ENCODE results near the gene CBFB. TPM values are rescaled to one million over a fixed set of nuclear protein-coding genes. Genes with fewer than 3 reads are reported as not detected.

CBFB gene
- total RNA-seq, 1 experiment from 2014 or later: 111 TPM

GRCh38 chr16:67088551-67088950, 59.6 kb downstream of the CBFB start:
- no peak for DNase-seq (ENCODE audit: extremely low read depth, low read depth)

GRCh38 chr16:67089101-67089500, 60.2 kb downstream of the CBFB start:
- DNase-seq (ENCODE audit: extremely low read depth, low read depth): no peak

- no peak for DNase-seq (ENCODE audit: extremely low read depth, low read depth)
These were observed 63.1 kb downstream of the CBFB start for GRCh38 chr16:67091906-67092566.

- no peak for DNase-seq (ENCODE audit: extremely low read depth, low read depth)
These were observed 64.3 kb downstream of the CBFB start for GRCh38 chr16:67093098-67093726.

GRCh38 chr16:67098599-67098998, 69.7 kb downstream of the CBFB start:
- no peak for DNase-seq (ENCODE audit: extremely low read depth, low read depth)

GRCh38 chr16:67100569-67101310, 71.8 kb downstream of the CBFB start:
- peak; percentile 43 for DNase-seq (ENCODE audit: extremely low read depth, low read depth)

GRCh38 chr16:67101311-67102082, 72.5 kb downstream of the CBFB start:
- DNase-seq (ENCODE audit: extremely low read depth, low read depth): no peak

- DNase-seq (ENCODE audit: extremely low read depth, low read depth): peak; percentile 23
These were observed 75.1 kb downstream of the CBFB start for GRCh38 chr16:67104061-67104460.

GRCh38 chr16:67104845-67105244, 75.9 kb downstream of the CBFB start:
- DNase-seq (ENCODE audit: extremely low read depth, low read depth): no peak

- DNase-seq (ENCODE audit: extremely low read depth, low read depth): no peak
These were observed 76.3 kb downstream of the CBFB start for GRCh38 chr16:67105246-67105645.

GRCh38 chr16:67105881-67106280, 76.9 kb downstream of the CBFB start:
- no peak for DNase-seq (ENCODE audit: extremely low read depth, low read depth)

GRCh38 chr16:67108489-67108888, 79.5 kb downstream of the CBFB start:
- DNase-seq (ENCODE audit: extremely low read depth, low read depth): no peak

GRCh38 chr16:67108931-67109406, 80.0 kb downstream of the CBFB start:
- DNase-seq (ENCODE audit: extremely low read depth, low read depth): no peak

GRCh38 chr16:67109407-67110135, 80.6 kb downstream of the CBFB start, which contains the start of gene PHAF1:
Gene PHAF1 (plus strand): TSS chr16:67109941. CDS start chr16:67110176, 235 bp downstream.
- peak; percentile 91 for DNase-seq (ENCODE audit: extremely low read depth, low read depth)

GRCh38 chr16:67111951-67112444, 83.0 kb downstream of the CBFB start:
- DNase-seq (ENCODE audit: extremely low read depth, low read depth): no peak

- DNase-seq (ENCODE audit: extremely low read depth, low read depth): no peak
These were observed 83.8 kb downstream of the CBFB start for GRCh38 chr16:67112591-67113399.

GRCh38 chr16:67114793-67115192, 85.8 kb downstream of the CBFB start:
- no peak for DNase-seq (ENCODE audit: extremely low read depth, low read depth)

- DNase-seq (ENCODE audit: extremely low read depth, low read depth): no peak
These were observed 86.7 kb downstream of the CBFB start for GRCh38 chr16:67115639-67116038.

All from NCI-H460 (cell line).